GM18517 (cell line): ENCODE data around the gene DDX10.

Experiments
- ATAC-seq: cut with Tn5 transposase; IDR thresholded peaks from one replicate; pipeline ENCODE4 v1.9.1; 2021; ENCODE audit warnings: mild to moderate bottlenecking, moderate library complexity; ENCODE audit not compliant: unreplicated experiment

Gene DDX10

GRCh38 chr11:108967571-108967970, 302.7 kb downstream of the DDX10 start:
- ATAC-seq = no peak

- no peak for ATAC-seq
These were observed 305.5 kb downstream of the DDX10 start for GRCh38 chr11:108970221-108970991.

- ATAC-seq = no peak
These were observed 308.7 kb downstream of the DDX10 start for GRCh38 chr11:108973402-108974162.

GRCh38 chr11:108975026-108975425, 310.2 kb downstream of the DDX10 start:
- no peak for ATAC-seq

GRCh38 chr11:108975641-108976071, 310.8 kb downstream of the DDX10 start:
- no peak for ATAC-seq

- no peak for ATAC-seq
These were observed 319.0 kb downstream of the DDX10 start for GRCh38 chr11:108983636-108984420.

GRCh38 chr11:108984523-108984922, 319.7 kb downstream of the DDX10 start:
- ATAC-seq = no peak

- ATAC-seq = no peak
These were observed 320.5 kb downstream of the DDX10 start for GRCh38 chr11:108985236-108985944.

GRCh38 chr11:108985945-108986279, 321.0 kb downstream of the DDX10 start:
- no peak for ATAC-seq
